HCT116 (cell line): ENCODE results near the gene ARHGEF12. TPM values are rescaled to one million over a fixed set of nuclear protein-coding genes. Genes with fewer than 3 reads are reported as not detected.

Source experiments
- ATAC-seq: fragments of 200-7000 bp; cut with Tn5 transposase; 2 replicates; pipeline ENCODE4 v1.9.1; 2020; ENCODE audit warnings: mild to moderate bottlenecking, moderate library complexity
- BruUV-seq: library from RNA; stranded (reverse); fragments of 400-500 nt; replicated peaks from 2 replicates; lab custom pipeline; 2021; lab: Mats Ljungman, UMichigan
- CTCF ChIA-PET: fragments of 300-600 bp; sonication (Branson Sonifier 250); formaldehyde crosslinking; loops from one replicate; lab custom pipeline; 2021; ENCODE audit warnings: antibody characterized with exemption; lab: Charles Lee
- POLR2A ChIA-PET: fragments of 300-600, 350-600 bp; sonication (Branson Sonifier 250); formaldehyde crosslinking; loops from one replicate; lab custom pipeline; 2021; ENCODE audit warnings: antibody characterized with exemption; lab: Charles Lee
- RAD21 ChIA-PET, 2 experiments: fragments of 300-600 bp; sonication (Branson Sonifier 250); formaldehyde crosslinking; loops; one replicate each; lab custom pipeline; 2023; ENCODE audit warnings: low total read pairs in 2 of 2; ENCODE audit not compliant: uncharacterized antibody in 2 of 2, unreplicated experiment in 2 of 2, low non-redundant PET in 1 of 2; lab: Charles Lee
- DNase-seq: peaks from one replicate; pipeline ENCODE4 v3.0.0-alpha.2; 2010; ENCODE audit warnings: low read depth, low spot score
- H2AFZ ChIP-seq: fragments of 200-600 bp; shearing (Covaris generic), sonication (generic); 2 replicates; pipeline ENCODE4 v1.6.1; 2017; ENCODE audit warnings: low read depth, mixed run types, mixed read lengths, antibody characterized with exemption, low read length; ENCODE audit not compliant: poor library complexity, severe bottlenecking
- H3K27ac ChIP-seq: 2 replicates; pipeline ENCODE4 v1.5.1; 2012; ENCODE audit warnings: low read depth, low read length
- H3K27me3 ChIP-seq: fragments of 200-600 bp; sonication (generic); 2 replicates; pipeline ENCODE4 v1.6.1; 2016; ENCODE audit warnings: mixed run types, low read length, mixed read lengths; ENCODE audit not compliant: insufficient read depth
- H3K36me3 ChIP-seq, 2 experiments: fragments of 200-500 bp in 1 of 2; fragments of 200-600 bp in 1 of 2; sonication (Bioruptor generic) in 1 of 2; sonication (generic) in 1 of 2; 2 replicates each; pipeline versions ENCODE4 v1.5.1 to v1.6.1; 2014 to 2016; ENCODE audit warnings: low read length in 2 of 2, inconsistent platforms in 1 of 2, mixed read lengths in 1 of 2, mixed run types in 1 of 2; ENCODE audit not compliant: insufficient read depth in 2 of 2, control insufficient read depth in 1 of 2
- H3K4me1 ChIP-seq, 2 experiments: fragments of 200-600 bp in 1 of 2; sonication (generic) in 1 of 2; 2 replicates each; pipeline versions ENCODE4 v1.5.1 to v1.6.1; 2012 to 2017; ENCODE audit warnings: low read length in 2 of 2, inconsistent platforms in 1 of 2, mild to moderate bottlenecking in 1 of 2, mixed read lengths in 1 of 2, mixed run types in 1 of 2, moderate library complexity in 1 of 2; ENCODE audit not compliant: insufficient read depth in 2 of 2, control insufficient read depth in 1 of 2
- H3K4me2 ChIP-seq: fragments of 200-600 bp; sonication (generic); 2 replicates; pipeline ENCODE4 v1.6.1; 2017; ENCODE audit warnings: mixed run types, low read length, mixed read lengths
- H3K4me3 ChIP-seq, 2 experiments: fragments of 200-600 bp in 1 of 2; sonication (generic) in 1 of 2; replicated peaks in 1 of 2; 2 replicates each; pipeline ENCODE4 v1.5.1; 2011 to 2016; ENCODE audit warnings: low read length in 2 of 2, control low read depth in 1 of 2, low read depth in 1 of 2, mild to moderate bottlenecking in 1 of 2, mixed read lengths in 1 of 2, mixed run types in 1 of 2
- H3K79me2 ChIP-seq: fragments of 200-600 bp; sonication (generic); 2 replicates; pipeline ENCODE4 v1.6.1; 2017; ENCODE audit warnings: mild to moderate bottlenecking, mixed run types, low read length, moderate library complexity, mixed read lengths; ENCODE audit not compliant: insufficient read depth
- H3K9ac ChIP-seq: fragments of 200-600 bp; sonication (generic); 2 replicates; pipeline ENCODE4 v1.6.1; 2016; ENCODE audit warnings: low read length, mixed read lengths
- H3K9me2 ChIP-seq: fragments of 200-600 bp; sonication (generic), shearing (Covaris generic); 2 replicates; pipeline ENCODE4 v1.6.1; 2017; ENCODE audit warnings: mixed run types, mild to moderate bottlenecking, moderate library complexity; ENCODE audit not compliant: insufficient read depth
- H3K9me3 ChIP-seq, 2 experiments: fragments of 200-500 bp in 1 of 2; fragments of 200-600 bp in 1 of 2; sonication (Bioruptor generic) in 1 of 2; sonication (generic) in 1 of 2; 2 replicates each; pipeline ENCODE4 v1.6.1; 2014 to 2017; ENCODE audit warnings: low read length in 2 of 2, mixed read lengths in 2 of 2, inconsistent platforms in 1 of 2, low read depth in 1 of 2, mild to moderate bottlenecking in 1 of 2, mixed run types in 1 of 2, moderate library complexity in 1 of 2; ENCODE audit not compliant: control insufficient read depth in 1 of 2, insufficient read depth in 1 of 2
- H4K20me1 ChIP-seq: fragments of 200-600 bp; sonication (generic), shearing (Covaris generic); 2 replicates; pipeline ENCODE4 v1.6.1; 2017; ENCODE audit warnings: mixed run types, mild to moderate bottlenecking, moderate library complexity; ENCODE audit not compliant: insufficient read depth
- EGR1 ChIP-seq: IDR thresholded peaks from 2 replicates; pipeline ENCODE4 v1.6.1; 2012; ENCODE audit warnings: low read depth
- ELF1 ChIP-seq: IDR thresholded peaks from 2 replicates; pipeline ENCODE4 v1.6.1; 2012; ENCODE audit warnings: low read depth, borderline replicate concordance
- FOSL1 ChIP-seq: IDR thresholded peaks from 2 replicates; pipeline ENCODE4 v1.6.1; 2012; ENCODE audit warnings: low read depth
- JUND ChIP-seq: IDR thresholded peaks from 2 replicates; pipeline ENCODE4 v1.6.1; 2012
- MAX ChIP-seq: IDR thresholded peaks from 2 replicates; pipeline ENCODE4 v1.6.1; 2012
- POLR2AphosphoS5 ChIP-seq: IDR thresholded peaks from 2 replicates; pipeline ENCODE4 v1.6.1; 2011; ENCODE audit warnings: mild to moderate bottlenecking, low read depth, low read length, moderate library complexity
- RAD21 ChIP-seq: IDR thresholded peaks from 2 replicates; pipeline ENCODE4 v1.6.1; 2012; ENCODE audit warnings: low read depth, mild to moderate bottlenecking
- SIN3A ChIP-seq: IDR thresholded peaks from 2 replicates; pipeline ENCODE4 v1.6.1; 2012; ENCODE audit warnings: low read depth
- SP1 ChIP-seq: IDR thresholded peaks from 2 replicates; pipeline ENCODE4 v1.6.1; 2012; ENCODE audit warnings: low read depth
- YY1 ChIP-seq: IDR thresholded peaks from 2 replicates; pipeline ENCODE4 v1.6.1; 2011; ENCODE audit warnings: low read length, low read depth, moderate library complexity, mild to moderate bottlenecking; ENCODE audit not compliant: insufficient replicate concordance; ENCODE audit errors: extremely low read depth
- ZFX ChIP-seq: fragments of 450-650 bp; IDR thresholded peaks from 2 replicates; pipeline ENCODE4 v1.6.1; 2017
- intact Hi-C: fragments of 100-400 bp; cut with micrococcal nuclease; formaldehyde crosslinking; loops from 2 replicates; pipeline ENCODE4 v1.10.0; 2022
- total RNA-seq: library from RNA; stranded (reverse); gene quantifications from one replicate; pipeline ENCODE4 v1.2.1, GENCODE V29; 2021; ENCODE audit not compliant: unreplicated experiment

The ARHGEF12 gene
- total RNA-seq, 1 experiment from 2014 or later, result 81.4 TPM

GRCh38 chr11:120372296-120372695 lies 36.1 kb downstream of the ARHGEF12 start:
- no peaks in the 10 kb centered on the region for H3K9me3 ChIP-seq
- CTCF ChIA-PET, result no interaction called here
- H3K4me2 ChIP-seq, result no peak overlapping the region
- BruUV-seq, result no TSS peak
- H3K27ac ChIP-seq, result no peak overlapping the region
- H3K79me2 ChIP-seq, result peaks cover 99% of the 10 kb centered on the region
- intact Hi-C loops, result no loop called here
- POLR2A ChIA-PET, result no interaction called here
- RAD21 ChIA-PET, result interaction anchor here in 1 of 2 experiments (0.6 kb wide), 1 partner anchor 135 kb away, joined by 3 read pairs; no protein-coding TSS in a partner anchor
- H3K36me3 ChIP-seq, result no peaks in the 10 kb centered on the region
- no peak overlapping the region for H2AFZ ChIP-seq
- H3K4me3 ChIP-seq, result no peak overlapping the region
- TF ChIP-seq POLR2AphosphoS5, result no peak
- TF ChIP-seq RAD21, result no peak
- TF ChIP-seq ZFX, result no peak
- TF ChIP-seq SIN3A, result no peak
- TF ChIP-seq YY1, result no peak
- TF ChIP-seq FOSL1, result no peak
- no peak overlapping the region for H3K9ac ChIP-seq
- H3K9me2 ChIP-seq, result no peaks in the 10 kb centered on the region
- peaks cover 7 to 17% of the 10 kb centered on the region in 2 experiments for H3K4me1 ChIP-seq
- peaks cover 9% of the 10 kb centered on the region; the same call in 1 of the 2 replicates for H4K20me1 ChIP-seq
- H3K27me3 ChIP-seq, result no peaks in the 10 kb centered on the region
- no peak for ATAC-seq
- DNase-seq, result no peak

GRCh38 chr11:120375076-120375475 lies 38.9 kb downstream of the ARHGEF12 start:
- Histone ChIP-seq H3K79me2 (peaks cover 100% of the 10 kb centered on the region), H3K4me2 (no peak overlapping the region), H3K4me3 (no peak overlapping the region), H3K36me3 (no peaks in the 10 kb centered on the region), H3K9me2 (no peaks in the 10 kb centered on the region), H4K20me1 (peaks cover 12% of the 10 kb centered on the region; the same call in 1 of the 2 replicates), H2AFZ (no peak overlapping the region), H3K27ac (no peak overlapping the region), H3K9me3 (no peaks in the 10 kb centered on the region), H3K27me3 (no peaks in the 10 kb centered on the region), H3K9ac (no peak overlapping the region), H3K4me1 (peaks cover 7 to 17% of the 10 kb centered on the region in 2 experiments)
- intact Hi-C loops, result no loop called here
- DNase-seq (no peak), ATAC-seq (no peak)
- ChIA-PET RAD21 (no interaction called here), POLR2A (no interaction called here), CTCF (no interaction called here)
- BruUV-seq, result no TSS peak
- TF ChIP-seq EGR1 (no peak), ELF1 (no peak), SP1 (no peak), ZFX (no peak), RAD21 (no peak), JUND (no peak), MAX (no peak)
